Transverse colon (tissue), 4 donors: ENCODE results near the gene MGMT. TPM values are rescaled to one million over a fixed set of nuclear protein-coding genes. Genes with fewer than 3 reads are reported as not detected.
A peak's percentile ranks its signal among the peaks of the same experiment; 100 is the strongest.

Source experiments
- DNase-seq: peaks from one replicate; pipeline ENCODE4 v3.0.0-alpha.2; 2019
- H3K27ac ChIP-seq, 4 donors: fragments of 200-600 bp; sonication (generic); 2 replicates each; pipeline ENCODE4 v1.5.1; 2016 to 2018; ENCODE audit warnings: inconsistent platforms in 4 of 4
- H3K27me3 ChIP-seq: fragments of 200-600 bp; sonication (generic); 2 replicates; pipeline ENCODE4 v1.5.1; 2017; ENCODE audit warnings: inconsistent platforms
- H3K36me3 ChIP-seq, 4 donors: fragments of 200-600 bp; sonication (generic); 2 replicates each; pipeline ENCODE4 v1.5.1; 2017 to 2019; ENCODE audit warnings: inconsistent platforms in 4 of 4
- H3K4me1 ChIP-seq, 4 donors: fragments of 200-600 bp; sonication (generic); 2 replicates each; pipeline ENCODE4 v1.5.1; 2017 to 2020; ENCODE audit warnings: inconsistent platforms in 4 of 4
- H3K4me3 ChIP-seq, 4 donors: fragments of 200-600 bp; sonication (generic); 1 replicate in 1 of 4; 2 replicates in 3 of 4; pipeline versions ENCODE4 v1.5.1 to v1.6.1; 2017 to 2019; ENCODE audit warnings: inconsistent platforms in 4 of 4
- H3K9me3 ChIP-seq, 2 donors: fragments of 200-600 bp; sonication (generic); 2 replicates each; pipeline ENCODE4 v1.5.1; 2017 to 2019; ENCODE audit warnings: inconsistent platforms in 2 of 2
- EP300 ChIP-seq: sonication (generic); formaldehyde crosslinking; IDR thresholded peaks from one replicate; pipeline ENCODE4 v1.6.1; 2017; ENCODE audit warnings: antibody characterized with exemption, low read depth
- POLR2A ChIP-seq: fragments of 450-650 bp; IDR thresholded peaks from one replicate; pipeline ENCODE4 v1.6.1; 2016; ENCODE audit warnings: antibody characterized with exemption, mild to moderate bottlenecking, moderate library complexity
- POLR2AphosphoS5 ChIP-seq, 3 donors: sonication (generic); formaldehyde crosslinking; IDR thresholded peaks; one replicate each; pipeline ENCODE4 v1.6.1; 2016; ENCODE audit warnings: antibody characterized with exemption in 3 of 3
- WGBS, 2 donors: methylation state at CpG; one replicate each; pipeline ENCODE4 v1.1.5; 2018; ENCODE audit warnings: low coverage in 1 of 2; 5-methylcytosine and 5-hydroxymethylcytosine counted together
- in situ Hi-C, 4 donors: fragments of 200-750 bp; cut with MboI; loops; one replicate each; pipeline versions ENCODE4 v1.15.0 to v1.15.1; 2017; ENCODE audit warnings: low sequenced_read_pairs in 3 of 4, low pct_ligation_motif_present in 1 of 4, low pct_unique_long_range_greater_than_20kb in 1 of 4
- intact Hi-C: fragments of 100-400 bp; cut with DNase I; formaldehyde crosslinking; loops from one replicate; pipeline ENCODE4 v1.15.1; 2023; ENCODE audit warnings: low total_unique reads
- total RNA-seq, 4 donors: library from RNA; depleted of rRNA; stranded (reverse); fragments of >200 nt; gene quantifications; one replicate each; pipeline ENCODE4 v1.1.0, GENCODE V29; 2016
- TF ChIP-seq, protein P1 (sequence below), 5 experiments: fragments of 200-600 bp in 3 of 5; fragments of 450-650 bp in 2 of 5; sonication (generic) in 3 of 5; IDR thresholded peaks; 1 replicate in 2 of 5; 2 replicates in 3 of 5; pipeline ENCODE4 v1.5.1; 2016 to 2017; ENCODE audit warnings: antibody characterized with exemption in 5 of 5, inconsistent platforms in 3 of 5, mild to moderate bottlenecking in 2 of 5, moderate library complexity in 1 of 5

The MGMT gene
- total RNA-seq, 4 donors from 2014 or later, result 6.6 to 28.9 (median 14.0) TPM

GRCh38 chr10:129771991-129772431, 305.0 kb downstream of the MGMT start:
- intact Hi-C loops (no loop called here), in situ Hi-C loops (no loop called here)
- no peaks in the 10 kb centered on the region for H3K4me1 ChIP-seq
- H3K4me3 ChIP-seq, result no peak overlapping the region
- no peaks in the 10 kb centered on the region for H3K36me3 ChIP-seq
- TF ChIP-seq EP300, result no peak
- TF ChIP-seq POLR2A, result no peak
- TF ChIP-seq, protein P1, sequence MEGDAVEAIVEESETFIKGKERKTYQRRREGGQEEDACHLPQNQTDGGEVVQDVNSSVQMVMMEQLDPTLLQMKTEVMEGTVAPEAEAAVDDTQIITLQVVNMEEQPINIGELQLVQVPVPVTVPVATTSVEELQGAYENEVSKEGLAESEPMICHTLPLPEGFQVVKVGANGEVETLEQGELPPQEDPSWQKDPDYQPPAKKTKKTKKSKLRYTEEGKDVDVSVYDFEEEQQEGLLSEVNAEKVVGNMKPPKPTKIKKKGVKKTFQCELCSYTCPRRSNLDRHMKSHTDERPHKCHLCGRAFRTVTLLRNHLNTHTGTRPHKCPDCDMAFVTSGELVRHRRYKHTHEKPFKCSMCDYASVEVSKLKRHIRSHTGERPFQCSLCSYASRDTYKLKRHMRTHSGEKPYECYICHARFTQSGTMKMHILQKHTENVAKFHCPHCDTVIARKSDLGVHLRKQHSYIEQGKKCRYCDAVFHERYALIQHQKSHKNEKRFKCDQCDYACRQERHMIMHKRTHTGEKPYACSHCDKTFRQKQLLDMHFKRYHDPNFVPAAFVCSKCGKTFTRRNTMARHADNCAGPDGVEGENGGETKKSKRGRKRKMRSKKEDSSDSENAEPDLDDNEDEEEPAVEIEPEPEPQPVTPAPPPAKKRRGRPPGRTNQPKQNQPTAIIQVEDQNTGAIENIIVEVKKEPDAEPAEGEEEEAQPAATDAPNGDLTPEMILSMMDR (IDR thresholded peaks at IDR 0.05), result no peak
- no peak for TF ChIP-seq POLR2AphosphoS5 (IDR thresholded peaks at IDR 0.05)
- H3K27me3 ChIP-seq, result no peaks in the 10 kb centered on the region
- no peak overlapping the region for H3K27ac ChIP-seq
- DNase-seq, result peak; percentile 5
- WGBS, 2 donors, result 97% methylated on average over 13 of the region's 13 CpGs; no CpG with 5 or more reads in 1 of the 2 donors
- H3K9me3 ChIP-seq, result no peaks in the 10 kb centered on the region

GRCh38 chr10:129772468-129773358, 305.7 kb downstream of the MGMT start:
- TF ChIP-seq, protein P1 (IDR thresholded peaks at IDR 0.05), result no peak
- TF ChIP-seq POLR2A (no peak), EP300 (no peak), POLR2AphosphoS5 (IDR thresholded peaks at IDR 0.05) (no peak)
- in situ Hi-C loops (no loop called here), intact Hi-C loops (no loop called here)
- DNase-seq, result no peak
- Histone ChIP-seq H3K27ac (no peak overlapping the region), H3K36me3 (no peaks in the 10 kb centered on the region), H3K27me3 (no peaks in the 10 kb centered on the region), H3K9me3 (no peaks in the 10 kb centered on the region), H3K4me1 (no peaks in the 10 kb centered on the region), H3K4me3 (no peak overlapping the region)
- 87% methylated on average over 17 of the region's 17 CpGs; no CpG with 5 or more reads in 1 of the 2 donors for WGBS, 2 donors

DNA sequence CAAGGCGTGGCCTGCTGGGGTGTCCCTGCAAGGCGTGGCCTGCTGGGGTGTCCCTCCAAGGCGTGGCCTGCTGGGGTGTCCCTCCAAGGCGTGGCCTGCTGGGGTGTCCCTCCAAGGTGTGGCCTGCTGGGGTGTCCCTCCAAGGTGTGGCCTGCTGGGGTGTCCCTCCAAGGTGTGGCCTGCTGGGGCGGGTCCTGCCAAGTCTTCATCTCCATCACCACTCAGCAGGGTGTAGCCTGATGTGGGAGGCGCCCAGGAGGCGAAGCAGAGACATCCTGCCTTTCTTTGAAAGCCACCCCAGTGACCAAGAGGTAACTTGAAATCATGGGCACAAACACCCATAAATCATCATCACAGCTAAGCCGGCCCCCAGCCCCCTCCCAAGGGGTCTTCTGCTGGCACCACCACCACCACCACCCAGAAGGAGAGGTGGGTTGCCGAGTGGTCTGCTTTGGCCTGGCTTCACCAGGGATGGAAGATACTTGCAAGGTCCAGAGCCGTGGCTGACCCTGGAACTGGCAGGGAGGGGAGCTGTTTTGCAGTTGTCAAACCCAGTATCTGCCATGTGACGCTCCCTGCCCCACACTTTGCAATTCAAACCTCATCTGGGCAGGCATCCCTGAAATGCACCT, 306.4 kb downstream of the MGMT start:
- TF ChIP-seq, protein P1 (IDR thresholded peaks at IDR 0.05), result no peak
- TF ChIP-seq POLR2AphosphoS5 (IDR thresholded peaks at IDR 0.05) (no peak), EP300 (no peak), POLR2A (no peak)
- H3K36me3 ChIP-seq, result no peaks in the 10 kb centered on the region
- 94% methylated on average over 9 of the region's 11 CpGs; no CpG with 5 or more reads in 1 of the 2 donors for WGBS, 2 donors
- intact Hi-C loops, result no loop called here
- H3K4me1 ChIP-seq, result no peaks in the 10 kb centered on the region
- H3K4me3 ChIP-seq, result no peak overlapping the region
- in situ Hi-C loops, result no loop called here
- no peaks in the 10 kb centered on the region for H3K9me3 ChIP-seq
- H3K27ac ChIP-seq, result no peak overlapping the region
- DNase-seq, result no peak
- no peaks in the 10 kb centered on the region for H3K27me3 ChIP-seq

- H3K4me1 ChIP-seq, result no peaks in the 10 kb centered on the region
- 90% methylated on average over 13 of the region's 14 CpGs; no CpG with 5 or more reads in 1 of the 2 donors for WGBS, 2 donors
- TF ChIP-seq, protein P1 (IDR thresholded peaks at IDR 0.05), result no peak
- no peak for TF ChIP-seq EP300
- no peak overlapping the region for H3K4me3 ChIP-seq
- no peak for DNase-seq
- no peaks in the 10 kb centered on the region for H3K27me3 ChIP-seq
- intact Hi-C loops, result no loop called here
- no peaks in the 10 kb centered on the region for H3K9me3 ChIP-seq
- no peaks in the 10 kb centered on the region for H3K36me3 ChIP-seq
- in situ Hi-C loops, result no loop called here
- H3K27ac ChIP-seq, result no peak overlapping the region
Measured at GRCh38 chr10:129774082-129774735, 307.2 kb downstream of the MGMT start.
